NCI-H69 (cell line): ENCODE measurements around the gene PNMT.
A peak's percentile ranks its signal among the peaks of the same experiment; 100 is the strongest.

Experiments
- DNase-seq: peaks from one replicate; lab custom pipeline; 2025; lab: John Stamatoyannopoulos, UW

The PNMT gene

GRCh38 chr17:39633570-39634183 is 34.6 kb upstream of the PNMT start:
- DNase-seq, result no peak

- peak; percentile 56 for DNase-seq
Observed at GRCh38 chr17:39634384-39634871, 33.8 kb upstream of the PNMT start.

DNA sequence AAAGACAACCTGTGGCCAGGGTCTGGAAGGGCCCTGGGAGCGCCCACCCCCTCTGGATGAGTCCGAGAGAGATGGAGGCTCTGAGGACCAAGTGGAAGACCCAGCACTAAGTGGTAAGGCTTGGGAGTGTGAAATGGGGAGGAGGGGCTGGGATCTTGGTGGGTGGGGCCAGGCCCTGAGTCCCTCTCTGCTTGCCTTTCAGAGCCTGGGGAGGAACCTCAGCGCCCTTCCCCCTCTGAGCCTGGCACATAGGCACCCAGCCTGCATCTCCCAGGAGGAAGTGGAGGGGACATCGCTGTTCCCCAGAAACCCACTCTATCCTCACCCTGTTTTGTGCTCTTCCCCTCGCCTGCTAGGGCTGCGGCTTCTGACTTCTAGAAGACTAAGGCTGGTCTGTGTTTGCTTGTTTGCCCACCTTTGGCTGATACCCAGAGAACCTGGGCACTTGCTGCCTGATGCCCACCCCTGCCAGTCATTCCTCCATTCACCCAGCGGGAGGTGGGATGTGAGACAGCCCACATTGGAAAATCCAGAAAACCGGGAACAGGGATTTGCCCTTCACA is 32.6 kb upstream of the PNMT start:
- no peak for DNase-seq

DNA sequence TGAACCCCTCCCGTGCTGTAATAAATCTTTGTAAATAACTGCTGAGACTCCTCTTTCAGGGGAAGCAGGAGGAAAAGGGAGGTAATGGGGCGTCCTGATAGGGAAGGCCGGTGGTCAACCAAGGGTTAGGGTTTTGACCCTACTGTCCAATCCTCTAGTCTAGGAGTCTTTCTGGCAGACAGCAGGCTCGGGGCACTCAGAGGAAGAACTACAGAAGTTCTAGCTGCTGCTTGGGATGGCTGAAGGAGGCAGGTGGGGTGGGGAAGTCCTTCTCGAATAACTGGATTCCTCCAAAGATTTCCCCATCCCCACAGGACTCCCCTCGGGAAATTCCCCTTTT is 31.7 kb upstream of the PNMT start:
- no peak for DNase-seq

DNA sequence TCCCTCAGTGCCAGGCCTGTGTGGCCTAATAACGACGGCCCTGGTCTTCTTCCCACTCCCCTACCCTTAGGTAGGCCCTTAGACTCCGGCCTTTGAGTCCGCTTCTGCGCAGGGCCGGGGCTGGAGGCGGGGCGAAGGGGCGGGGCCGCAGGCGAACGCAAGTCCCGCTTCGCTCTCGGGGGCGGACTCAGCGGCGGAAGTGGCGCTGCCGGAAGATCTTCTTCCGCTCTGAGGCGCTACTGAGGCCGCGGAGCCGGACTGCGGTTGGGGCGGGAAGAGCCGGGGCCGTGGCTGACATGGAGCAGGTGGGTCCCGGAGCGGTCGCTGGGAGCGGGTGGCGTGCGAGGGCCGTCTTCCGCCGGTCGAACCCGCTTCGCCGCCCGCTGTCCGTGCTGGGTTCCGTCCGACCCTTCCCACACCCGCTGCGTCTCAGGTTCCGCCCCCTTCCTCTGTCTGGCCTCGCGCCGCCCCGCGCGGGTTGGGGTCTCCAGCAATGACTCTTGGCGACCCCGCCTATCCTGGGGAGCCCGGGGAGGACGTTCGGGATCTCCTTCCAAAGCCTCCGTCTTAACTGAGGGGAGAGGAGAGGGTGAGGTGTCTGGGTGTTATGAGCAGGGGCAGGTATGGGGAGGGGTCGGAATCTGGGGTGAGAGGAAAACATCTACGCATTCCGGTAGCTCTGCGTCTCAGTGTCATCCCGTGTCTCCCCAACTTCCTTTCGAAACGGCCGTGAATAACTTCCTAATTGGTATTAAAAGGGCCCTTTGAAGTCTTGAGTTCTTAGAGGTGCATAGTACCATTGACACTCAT is 31.1 kb upstream of the PNMT start, which contains the start of gene STARD3:
Gene STARD3, plus strand, starts transcription at position 218 of the 810 bp plus-strand sequence. CDS start 16,388 bp downstream, outside the sequence.
- peak; percentile 88 for DNase-seq

DNA sequence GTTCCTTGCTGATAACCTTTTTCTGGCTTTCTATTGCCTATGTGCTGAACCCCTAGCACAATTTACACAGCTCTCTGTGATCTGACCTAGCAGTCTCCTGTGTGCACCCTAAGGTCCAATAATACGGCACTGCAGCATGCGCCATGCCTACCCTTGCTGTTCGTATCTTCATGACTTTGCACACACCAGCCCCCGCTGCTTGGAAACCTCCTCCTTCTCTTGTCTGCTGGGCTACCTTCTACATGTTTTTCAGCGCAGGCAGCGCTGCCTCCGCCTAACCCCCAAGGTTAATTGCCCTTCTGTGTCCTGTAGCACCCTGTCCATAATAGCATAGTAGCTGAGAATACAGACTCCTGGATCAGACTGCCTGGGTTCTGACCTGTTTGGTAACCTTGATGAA is 29.9 kb upstream of the PNMT start:
- no peak for DNase-seq

GRCh38 chr17:39639043-39639442 is 29.2 kb upstream of the PNMT start:
- DNase-seq, result no peak

GRCh38 chr17:39639566-39640458 is 28.4 kb upstream of the PNMT start:
- DNase-seq, result no peak

DNA sequence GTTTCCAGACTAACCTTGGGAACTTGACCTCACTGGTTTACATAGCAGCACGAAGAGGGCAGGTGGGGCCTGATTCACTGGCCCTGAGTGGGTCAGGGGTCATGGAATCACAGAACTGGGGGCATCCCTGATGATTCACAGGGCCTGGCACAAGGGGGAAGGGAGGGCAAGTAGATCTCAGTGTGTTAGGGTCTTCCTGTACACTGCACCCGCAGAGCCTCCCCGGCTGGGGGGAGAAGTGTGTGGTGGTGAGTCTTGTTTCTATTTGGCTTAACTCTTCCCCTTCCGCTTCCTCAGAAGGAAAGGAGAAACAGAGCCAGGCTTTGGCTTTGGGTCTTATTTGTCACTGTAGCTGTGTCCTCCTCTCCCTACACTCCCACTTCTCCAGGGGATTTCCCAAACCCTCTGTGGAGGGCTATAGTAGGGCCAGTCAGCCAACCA is 27.6 kb upstream of the PNMT start:
- no peak for DNase-seq

DNA sequence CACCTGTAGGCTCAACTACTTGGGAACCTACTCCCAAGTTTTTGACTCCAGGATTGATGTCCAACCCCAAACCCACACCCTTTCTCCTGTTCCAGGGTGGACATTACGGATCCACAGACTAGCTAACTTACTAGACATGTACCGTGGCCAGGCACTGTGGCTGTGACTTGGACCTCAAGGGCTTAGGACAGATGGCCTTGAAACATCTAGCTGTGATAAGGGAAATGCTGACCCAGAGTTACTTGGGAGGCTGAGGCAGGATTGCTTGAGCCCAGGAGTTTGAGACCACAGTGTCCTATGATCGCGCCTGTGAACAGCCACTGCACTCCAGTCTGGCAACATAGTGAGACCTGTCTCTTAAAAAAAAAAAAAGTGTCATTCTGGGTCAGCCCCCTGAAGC is 27.2 kb upstream of the PNMT start:
- DNase-seq, result no peak

- no peak for DNase-seq
Observed at GRCh38 chr17:39641883-39642282, 26.4 kb upstream of the PNMT start.

GRCh38 chr17:39642291-39643074 is 25.8 kb upstream of the PNMT start:
- DNase-seq, result no peak

GRCh38 chr17:39643271-39643670 is 25.0 kb upstream of the PNMT start:
- no peak for DNase-seq

DNA sequence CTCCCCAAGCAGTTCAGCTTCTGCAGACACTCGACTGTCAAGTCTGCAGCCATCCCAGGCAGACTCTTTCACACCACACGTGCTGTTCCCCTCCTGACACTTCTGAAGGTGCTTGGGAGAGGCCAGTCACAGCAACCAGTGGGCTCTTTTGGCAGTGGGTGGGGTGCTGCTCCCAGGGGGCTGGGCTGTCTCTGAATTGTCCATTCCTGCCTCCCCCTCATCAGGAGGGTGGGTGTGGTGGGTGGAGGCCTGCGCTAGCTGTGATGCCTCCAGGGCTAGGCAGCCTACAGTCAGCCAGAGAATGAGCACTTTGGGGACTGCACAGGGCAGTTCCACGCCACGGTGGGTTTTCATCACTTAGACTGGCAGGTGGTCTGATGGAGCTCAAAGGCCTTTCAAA is 21.0 kb upstream of the PNMT start:
- DNase-seq, result no peak

DNA sequence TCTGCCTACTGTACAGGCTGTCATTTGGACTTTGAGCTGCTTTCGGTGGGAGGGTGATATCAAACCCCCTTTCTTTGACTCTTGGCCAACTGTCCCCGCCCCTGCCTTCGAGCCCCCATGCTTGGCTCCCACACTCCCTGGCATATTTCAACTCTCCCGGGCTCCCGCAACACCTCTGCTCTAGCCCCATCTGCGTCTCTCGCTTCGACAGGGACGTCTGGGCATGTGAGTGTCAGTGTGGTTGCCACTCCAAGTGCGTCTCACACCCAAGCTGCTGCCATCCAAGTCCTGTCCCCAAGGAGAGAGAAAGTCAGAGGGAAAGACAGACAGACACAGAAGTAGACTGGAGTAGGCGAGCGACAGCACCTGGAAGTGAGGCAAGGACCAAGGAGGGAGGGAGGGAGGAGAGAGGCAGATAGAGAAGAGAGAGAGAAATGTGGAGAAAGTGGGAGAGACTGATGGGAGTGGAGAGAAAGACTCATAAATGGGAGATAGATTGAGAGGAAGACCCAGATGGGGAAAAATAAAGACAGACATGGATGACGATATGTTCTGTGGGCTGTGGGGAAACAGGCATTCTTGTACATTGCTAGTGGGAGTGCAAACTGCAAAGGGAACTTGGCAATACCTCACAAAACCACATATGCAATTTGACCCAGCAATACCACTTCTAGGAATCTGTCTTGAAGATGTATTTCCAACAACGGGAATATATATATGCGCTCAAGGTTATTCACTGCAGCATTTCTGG is 19.5 kb upstream of the PNMT start:
- DNase-seq, result no peak

DNA sequence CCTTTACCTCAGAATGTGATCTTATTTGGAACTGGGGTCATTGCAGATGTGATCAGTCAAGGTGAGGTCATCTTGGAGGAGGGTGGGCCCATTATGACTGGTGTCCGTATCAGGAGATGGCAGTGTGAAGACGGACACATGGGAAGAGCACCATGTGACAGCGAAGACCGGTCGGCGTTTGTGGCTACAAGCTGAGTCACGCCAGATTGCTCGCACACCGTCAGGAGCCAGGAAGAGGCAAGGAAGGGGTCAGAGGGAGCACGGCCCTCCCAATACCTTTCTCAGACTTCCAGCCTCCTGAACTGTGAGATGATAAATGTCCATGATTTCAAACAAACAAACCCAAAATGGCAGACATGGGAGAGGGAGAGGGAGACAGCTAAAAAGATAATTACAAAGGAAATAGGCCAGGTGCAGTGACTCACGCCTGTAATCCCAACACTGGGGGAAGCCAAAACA is 18.1 kb upstream of the PNMT start:
- DNase-seq, result peak; percentile 39

GRCh38 chr17:39651923-39652586 is 16.2 kb upstream of the PNMT start:
- no peak for DNase-seq

DNA sequence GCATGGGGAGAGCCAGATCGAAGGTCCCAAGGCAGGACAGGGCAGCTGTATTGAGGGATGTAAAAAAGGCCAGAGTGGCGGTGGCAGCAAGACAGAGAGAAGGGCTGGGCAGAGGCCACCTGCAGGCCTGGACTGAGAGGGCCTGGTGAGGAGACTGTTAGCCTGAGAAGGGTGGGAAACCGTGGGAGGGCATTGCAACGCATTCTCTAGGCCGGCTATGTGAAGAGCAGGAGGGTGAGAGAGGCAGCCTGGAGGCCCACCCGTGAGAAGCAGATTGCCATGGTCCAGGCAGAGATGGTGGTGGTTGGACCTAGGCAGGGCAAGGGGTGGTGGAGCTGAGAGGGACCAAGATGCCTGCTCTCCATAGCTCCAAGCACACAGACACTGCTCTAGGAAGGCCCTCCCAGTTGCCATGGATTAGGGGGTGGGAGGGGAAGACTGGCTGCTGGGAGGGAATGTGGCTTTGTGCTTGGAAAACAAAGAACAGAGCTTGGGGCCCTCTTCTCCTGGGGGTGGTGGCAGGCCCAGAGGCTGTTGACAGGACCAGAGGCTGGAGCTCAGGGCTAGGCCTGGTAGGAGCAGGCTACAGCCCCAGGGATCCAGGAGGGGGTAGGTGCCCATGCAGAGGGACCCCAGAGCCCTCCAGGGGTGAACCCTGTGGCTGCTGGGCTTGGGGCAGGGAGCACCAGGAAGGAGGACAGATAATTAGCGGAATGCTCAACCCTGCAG is 15.5 kb upstream of the PNMT start:
- peak; percentile 25 for DNase-seq

GRCh38 chr17:39653316-39653661 is 15.0 kb upstream of the PNMT start:
- no peak for DNase-seq
